K562 (cell line): Measurements from ENCODE around the gene CARS2. TPM values are rescaled to one million over a fixed set of nuclear protein-coding genes. Genes with fewer than 3 reads are reported as not detected.

ENCODE experiments used
- ATAC-seq: fragments of 200-7000 bp; cut with Tn5 transposase; 3 replicates; pipeline ENCODE4 v1.9.1; 2020; ENCODE audit warnings: moderate library complexity
- BruUV-seq: library from RNA; stranded (reverse); fragments of 400-500 nt; replicated peaks from 2 replicates; lab custom pipeline; 2021; lab: Mats Ljungman, UMichigan
- CTCF ChIA-PET: fragments of 300-600 bp; formaldehyde crosslinking; extraction: SDS; loops from one replicate; lab custom pipeline; 2021; ENCODE audit warnings: low intra/inter-chr PET ratio; lab: Yijun Ruan, JAX
- POLR2A ChIA-PET: fragments of 300-600, 350-650 bp; sonication (Branson Sonifier 250); formaldehyde crosslinking; extraction: SDS; loops from one replicate; lab custom pipeline; 2021; ENCODE audit warnings: antibody characterized with exemption, inconsistent platforms; lab: Yijun Ruan, JAX
- DNase-seq, 4 experiments: peaks; one replicate each; pipeline versions ENCODE4 v3.0.0 to v3.0.0-alpha.2; 2011 to 2018; ENCODE audit warnings: low spot score in 3 of 4, mixed read lengths in 3 of 4; ENCODE audit errors: extremely low read depth in 1 of 4
- FAIRE-seq: peaks from 2 replicates; lab custom pipeline; 2011; peaks lifted over from hg19 to GRCh38; lab: Jason Lieb, UNC
- H2AFZ ChIP-seq: 2 replicates; pipeline ENCODE4 v1.6.0; 2011; ENCODE audit warnings: low read depth, low read length, control low read depth, inconsistent platforms
- H3K27ac ChIP-seq: fragments of 200-600 bp; 3 replicates; pipeline ENCODE4 v1.8.0; 2011; ENCODE audit warnings: low read depth, mild to moderate bottlenecking, control low read depth, inconsistent platforms, low read length, moderate library complexity, mixed read lengths; ENCODE audit errors: extremely low read depth
- H3K27me3 ChIP-seq, 2 experiments: fragments of 300-600 bp in 1 of 2; 2 replicates in 1 of 2; 3 replicates in 1 of 2; pipeline versions ENCODE4 v1.6.0 to v1.8.0; 2011; ENCODE audit warnings: inconsistent platforms in 2 of 2, low read length in 2 of 2, mild to moderate bottlenecking in 1 of 2, mixed read lengths in 1 of 2, moderate library complexity in 1 of 2; ENCODE audit not compliant: control insufficient read depth in 2 of 2, insufficient read depth in 2 of 2
- H3K36me3 ChIP-seq: fragments of 300-600 bp; 3 replicates; pipeline ENCODE4 v1.8.0; 2011; ENCODE audit warnings: mild to moderate bottlenecking, low read length, inconsistent platforms; ENCODE audit not compliant: control insufficient read depth, insufficient read depth
- H3K4me1 ChIP-seq, 2 experiments: fragments of 200-600 bp in 1 of 2; replicated peaks in 1 of 2; 2 replicates in 1 of 2; 3 replicates in 1 of 2; pipeline versions ENCODE4 v1.5.1 to v1.8.0; 2011; ENCODE audit warnings: inconsistent platforms in 2 of 2, low read length in 2 of 2, mild to moderate bottlenecking in 1 of 2, mixed read lengths in 1 of 2, moderate library complexity in 1 of 2; ENCODE audit not compliant: control insufficient read depth in 2 of 2, insufficient read depth in 2 of 2
- H3K4me2 ChIP-seq: 2 replicates; pipeline ENCODE4 v1.6.1; 2011; ENCODE audit warnings: low read length, control low read depth, inconsistent platforms, mixed read lengths; ENCODE audit not compliant: insufficient read depth
- H3K4me3 ChIP-seq: fragments of 200-600 bp; sonication (generic), shearing (Covaris generic); 2 replicates; pipeline ENCODE4 v1.5.1; 2016; ENCODE audit warnings: control low read depth, inconsistent platforms
- H3K79me2 ChIP-seq: fragments of 200-600 bp; 3 replicates; pipeline ENCODE4 v1.8.0; 2011; ENCODE audit warnings: low read length, inconsistent platforms; ENCODE audit not compliant: control insufficient read depth, insufficient read depth
- H3K9ac ChIP-seq, 2 experiments: 2 replicates each; pipeline versions ENCODE4 v1.6.0 to v1.6.1; 2011; ENCODE audit warnings: low read depth in 2 of 2, low read length in 2 of 2, control low read depth in 1 of 2, inconsistent platforms in 1 of 2, mild to moderate bottlenecking in 1 of 2, mixed read lengths in 1 of 2; ENCODE audit not compliant: insufficient read depth in 1 of 2
- H3K9me1 ChIP-seq: one replicate; pipeline ENCODE4 v1.6.0; 2011; ENCODE audit warnings: inconsistent platforms, mild to moderate bottlenecking, low read length, moderate library complexity; ENCODE audit not compliant: control insufficient read depth, insufficient read depth
- H3K9me3 ChIP-seq: replicated peaks from 2 replicates; pipeline ENCODE4 v1.5.1; 2011; ENCODE audit warnings: low read depth, low read length, inconsistent platforms; ENCODE audit not compliant: control insufficient read depth, insufficient read depth
- H4K20me1 ChIP-seq: replicated peaks from 2 replicates; pipeline ENCODE4 v1.6.1; 2011; ENCODE audit warnings: low read length, inconsistent platforms, mixed read lengths; ENCODE audit not compliant: control insufficient read depth, insufficient read depth
- CBX3 ChIP-seq, 2 experiments: IDR thresholded peaks; 1 replicate in 1 of 2; 2 replicates in 1 of 2; pipeline ENCODE4 v1.6.1; 2012; ENCODE audit warnings: inconsistent platforms in 2 of 2, low read length in 2 of 2, borderline replicate concordance in 1 of 2, control low read depth in 1 of 2
- CCNT2 ChIP-seq: IDR thresholded peaks from 2 replicates; pipeline ENCODE4 v1.6.1; 2011; ENCODE audit warnings: borderline replicate concordance, low read depth, mild to moderate bottlenecking, moderate library complexity, mixed read lengths, low read length; ENCODE audit not compliant: insufficient read length; ENCODE audit errors: extremely low read depth
- E2F3 ChIP-seq: fragments of 250-450 bp; sonication (Bioruptor Pico); IDR thresholded peaks from 2 replicates; pipeline ENCODE4 v1.4.0; 2020; ENCODE audit warnings: mild to moderate bottlenecking
- FOXA1 ChIP-seq: fragments of 450-650 bp; IDR thresholded peaks from 2 replicates; pipeline ENCODE4 v1.6.1; 2016; ENCODE audit warnings: mild to moderate bottlenecking, borderline replicate concordance
- FOXK2 ChIP-seq, 2 experiments: fragments of 450-650 bp; IDR thresholded peaks in 1 of 2; conservative IDR thresholded peaks in 1 of 2; 2 replicates each; pipeline ENCODE4 v1.6.1; 2016; ENCODE audit warnings: low read depth in 2 of 2, mild to moderate bottlenecking in 1 of 2
- HMGN3 ChIP-seq: IDR thresholded peaks from 2 replicates; pipeline ENCODE4 v1.6.1; 2011; ENCODE audit warnings: borderline replicate concordance, low read depth, mild to moderate bottlenecking, mixed read lengths, low read length; ENCODE audit not compliant: insufficient read length; ENCODE audit errors: extremely low read depth
- HMGXB4 ChIP-seq: sonication (generic); formaldehyde crosslinking; IDR thresholded peaks from 2 replicates; pipeline ENCODE4 v1.8.1; 2023; ENCODE audit warnings: mild to moderate bottlenecking, missing genetic modification reagents
- IRF9 ChIP-seq: fragments of 450-650 bp; IDR thresholded peaks from 2 replicates; pipeline ENCODE4 v1.6.1; 2016; ENCODE audit warnings: missing biosample characterization, missing genetic modification characterization
- KLF13 ChIP-seq: fragments of 450-650 bp; IDR thresholded peaks from 2 replicates; pipeline ENCODE4 v1.6.1; 2016; ENCODE audit warnings: missing genetic modification characterization, low read depth, mild to moderate bottlenecking, missing compliant biosample characterization, moderate library complexity, borderline replicate concordance
- NEUROD1 ChIP-seq: fragments of 150-350 bp; IDR thresholded peaks from 2 replicates; pipeline ENCODE4 v1.6.1; 2014; ENCODE audit warnings: borderline replicate concordance, low read length, low read depth; ENCODE audit not compliant: partially characterized antibody
- NR2C2 ChIP-seq, 2 experiments: fragments of 200-800 bp in 1 of 2; sonication (Bioruptor generic) in 1 of 2; sonication (generic) in 1 of 2; formaldehyde crosslinking in 1 of 2; IDR thresholded peaks; 2 replicates each; pipeline versions ENCODE4 v1.6.1 to v1.8.0; 2016 to 2022; ENCODE audit warnings: mild to moderate bottlenecking in 1 of 2, missing compliant biosample characterization in 1 of 2, missing genetic modification characterization in 1 of 2, missing genetic modification reagents in 1 of 2
- RAD51 ChIP-seq: fragments of 450-650 bp; IDR thresholded peaks from 2 replicates; pipeline ENCODE4 v1.7.1; 2016; ENCODE audit warnings: low read depth, mild to moderate bottlenecking, borderline replicate concordance
- ZNF431 ChIP-seq: sonication (generic); formaldehyde crosslinking; IDR thresholded peaks from 2 replicates; pipeline ENCODE4 v1.8.0; 2022; ENCODE audit warnings: mild to moderate bottlenecking, missing genetic modification reagents
- ZNF449 ChIP-seq: fragments of 250-450 bp; sonication (Bioruptor Pico); IDR thresholded peaks from 2 replicates; pipeline ENCODE4 v1.8.0; 2022; ENCODE audit warnings: moderate library complexity, mild to moderate bottlenecking, inconsistent platforms
- WGBS: fragments of 100-300 bp; shearing (Covaris generic); methylation state at CpG from one replicate; pipeline ENCODE4 v1.1.6; 2016; ENCODE audit warnings: low coverage, mixed read lengths; ENCODE audit not compliant: insufficient coverage; ENCODE audit errors: missing lambda C conversion rate; 5-methylcytosine and 5-hydroxymethylcytosine counted together
- in situ Hi-C: fragments of 300-500 bp; cut with MboI; formaldehyde crosslinking; loops from 4 replicates; pipeline ENCODE4 v1.15.0; 2018; ENCODE audit warnings: inconsistent platforms, mixed read lengths
- intact Hi-C: fragments of 100-400 bp; cut with micrococcal nuclease; formaldehyde crosslinking; loops from 2 replicates; pipeline ENCODE4 v1.14.2; 2022
- polyA plus RNA-seq, 8 experiments: library from polyadenylated mRNA; depleted of rRNA in 4 of 8; stranded (reverse) in 5 of 8; unstranded in 3 of 8; fragments of >200 nt; fragmentation: Nextera tagmentation in 2 of 8; fragmentation: Illumina TruSeq in 1 of 8; extraction: Ambion mirVana in 2 of 8; extraction: Trizol in 1 of 8; gene quantifications; 2 replicates each; pipeline versions ENCODE4 v1.2.1 to v1.2.3, GENCODE V29; 2011 to 2014; ENCODE audit warnings: inconsistent platforms in 1 of 8, missing spikeins in 1 of 8
- total RNA-seq, 7 experiments: library from RNA; depleted of rRNA in 6 of 7; stranded (reverse); fragments of >200 nt in 6 of 7; fragmentation: Illumina TruSeq in 2 of 7; extraction: Trizol in 2 of 7; gene quantifications; 2 replicates each; pipeline versions ENCODE4 v1.2.1 to v1.2.3, GENCODE V29; 2011 to 2021; ENCODE audit warnings: low replicate concordance in 1 of 7

Gene CARS2
- total and polyA plus RNA-seq, 9 of the 15 experiments (the other 6 are each of a cell fraction or from before 2014, with no cell fraction given), result 1.7 to 37.4 (median 30.5) TPM

- no peak for FAIRE-seq
- intact Hi-C loops (no loop called here), in situ Hi-C loops (no loop called here)
- Histone ChIP-seq H3K9me3 (no peaks in the 10 kb centered on the region), H3K4me3 (no peak overlapping the region), H3K9ac (no peak overlapping the region), H3K36me3 (peaks cover 47% of the 10 kb centered on the region; the same call in 2 of the 3 replicates), H3K27me3 (no peaks in the 10 kb centered on the region), H3K27ac (no peak overlapping the region), H3K4me1 (no peaks in the 10 kb centered on the region; a peak in 1 of 5 replicates), H4K20me1 (no peaks in the 10 kb centered on the region), H3K4me2 (no peak overlapping the region), H2AFZ (no peak overlapping the region), H3K79me2 (no peaks in the 10 kb centered on the region), H3K9me1 (no peaks in the 10 kb centered on the region)
- no TSS peak for BruUV-seq
- no peak for ATAC-seq
- TF ChIP-seq KLF13 (tag) (no peak), ZNF449 (no peak), RAD51 (no peak), CCNT2 (no peak), CBX3 (IDR thresholded peaks at IDR 0.05; ENCODE audit: borderline replicate concordance in 1 of 2, low read length in 2 of 2) (no peak), HMGN3 (no peak), FOXA1 (no peak), E2F3 (CRISPR knock-in tag) (no peak), ZNF431 (CRISPR knock-in tag) (no peak), IRF9 (tag) (no peak), NR2C2 (CRISPR knock-in tag; IDR thresholded peaks at IDR 0.05) (no peak), NR2C2 (tag; IDR thresholded peaks at IDR 0.05) (no peak), NEUROD1 (no peak), FOXK2 (conservative IDR thresholded peaks at IDR 0.05 in 1 of 2, IDR thresholded peaks at IDR 0.05 in 1 of 2; ENCODE audit: low read depth in 2 of 2) (no peak), HMGXB4 (CRISPR knock-in tag) (no peak)
- WGBS, result 98% methylated on average over 9 of the region's 28 CpGs
- ChIA-PET POLR2A (interaction anchor here (0.6 kb wide), 1 partner anchor 57 kb away, joined by 3 read pairs; no protein-coding TSS in a partner anchor), CTCF (no interaction called here)
- no peak for DNase-seq
Measured at GRCh38 chr13:110677731-110678545, 28.0 kb downstream of the CARS2 start.
